Measurements from ENCODE around the gene CACNA2D1.

The CACNA2D1 gene

DNA sequence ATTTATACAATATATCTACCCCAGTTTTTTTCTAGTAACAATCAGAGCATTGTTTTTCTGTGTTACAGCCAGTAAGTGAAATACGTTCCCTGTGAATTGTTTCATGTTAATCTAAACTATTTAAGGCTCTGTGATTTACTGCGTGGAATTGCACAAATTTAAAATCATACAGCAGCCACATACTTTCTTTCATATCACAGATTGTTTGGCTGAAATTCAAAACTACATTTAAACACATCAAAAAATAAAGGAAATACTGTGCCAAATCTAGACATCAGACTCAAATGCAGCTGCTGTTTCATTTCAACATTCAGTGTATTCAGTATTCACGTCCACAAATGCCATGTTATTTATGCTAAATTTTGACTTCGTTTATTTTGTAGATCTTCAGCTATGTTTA, 431.1 kb downstream of the CACNA2D1 start:
- no peaks in the 10 kb centered on the region for H3K27me3 Mint-ChIP-seq (ENCODE audit: low read depth)
- H3K4me3 Mint-ChIP-seq: no peak overlapping the region
- H3K36me3 Mint-ChIP-seq (ENCODE audit: low read depth): no peaks in the 10 kb centered on the region
- no peaks in the 10 kb centered on the region for H3K9me3 Mint-ChIP-seq
- no peak overlapping the region for H3K27ac Mint-ChIP-seq
- no peaks in the 10 kb centered on the region for H3K4me1 Mint-ChIP-seq (ENCODE audit: low read depth)

- H3K4me1 Mint-ChIP-seq (ENCODE audit: low read depth): no peaks in the 10 kb centered on the region
- H3K4me3 Mint-ChIP-seq: no peak overlapping the region
- H3K27ac Mint-ChIP-seq: no peak overlapping the region
- H3K27me3 Mint-ChIP-seq (ENCODE audit: low read depth): no peaks in the 10 kb centered on the region
- H3K36me3 Mint-ChIP-seq (ENCODE audit: low read depth): no peaks in the 10 kb centered on the region
- no peaks in the 10 kb centered on the region for H3K9me3 Mint-ChIP-seq
These were observed 433.2 kb downstream of the CACNA2D1 start for GRCh38 chr7:82010416-82010815.

GRCh38 chr7:82007315-82007714, 436.3 kb downstream of the CACNA2D1 start:
- no peaks in the 10 kb centered on the region for H3K27me3 Mint-ChIP-seq (ENCODE audit: low read depth)
- H3K27ac Mint-ChIP-seq: no peak overlapping the region
- no peaks in the 10 kb centered on the region for H3K4me1 Mint-ChIP-seq (ENCODE audit: low read depth)

GRCh38 chr7:82005056-82005455, 438.5 kb downstream of the CACNA2D1 start:
- Mint-ChIP-seq H3K4me1 (ENCODE audit: low read depth) (no peaks in the 10 kb centered on the region), H3K36me3 (ENCODE audit: low read depth) (no peaks in the 10 kb centered on the region)

More at GRCh38 chr7:82007315-82007714, 436.3 kb downstream of the CACNA2D1 start:
- H3K36me3 Mint-ChIP-seq (ENCODE audit: low read depth): no peaks in the 10 kb centered on the region
- no peak overlapping the region for H3K4me3 Mint-ChIP-seq
- no peaks in the 10 kb centered on the region for H3K9me3 Mint-ChIP-seq

GRCh38 chr7:81993186-81993585, 450.4 kb downstream of the CACNA2D1 start:
- Mint-ChIP-seq H3K4me3 (no peak overlapping the region), H3K36me3 (ENCODE audit: low read depth) (no peaks in the 10 kb centered on the region), H3K9me3 (no peaks in the 10 kb centered on the region), H3K27ac (no peak overlapping the region), H3K4me1 (ENCODE audit: low read depth) (no peaks in the 10 kb centered on the region), H3K27me3 (ENCODE audit: low read depth) (no peaks in the 10 kb centered on the region)

More at GRCh38 chr7:82005056-82005455, 438.5 kb downstream of the CACNA2D1 start:
- Mint-ChIP-seq H3K27ac (no peak overlapping the region), H3K9me3 (no peaks in the 10 kb centered on the region), H3K4me3 (no peak overlapping the region), H3K27me3 (ENCODE audit: low read depth) (no peaks in the 10 kb centered on the region)

DNA sequence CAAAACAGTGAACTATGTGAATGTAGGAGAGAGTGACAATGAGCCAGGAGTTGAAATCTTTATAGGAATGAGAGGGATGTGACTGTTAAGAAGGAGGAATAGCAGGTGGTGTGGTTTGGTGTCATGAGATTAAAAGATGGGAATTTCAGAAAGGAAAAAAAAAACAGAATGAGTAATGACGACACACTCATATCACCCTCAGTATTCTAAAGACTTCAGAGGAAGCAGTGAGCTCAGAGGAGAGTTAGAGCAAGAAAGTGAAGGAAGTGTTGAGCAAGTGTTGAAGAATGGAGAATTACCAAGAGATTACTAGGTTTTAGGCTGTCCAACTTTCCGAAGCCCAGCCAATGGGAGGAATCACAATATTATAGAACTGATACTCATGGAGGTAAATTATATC, 453.2 kb downstream of the CACNA2D1 start:
- no peaks in the 10 kb centered on the region for H3K36me3 Mint-ChIP-seq (ENCODE audit: low read depth)
- no peaks in the 10 kb centered on the region for H3K27me3 Mint-ChIP-seq (ENCODE audit: low read depth)
- no peaks in the 10 kb centered on the region for H3K4me1 Mint-ChIP-seq (ENCODE audit: low read depth)
- H3K4me3 Mint-ChIP-seq: no peak overlapping the region
- no peak overlapping the region for H3K27ac Mint-ChIP-seq
- no peaks in the 10 kb centered on the region for H3K9me3 Mint-ChIP-seq

DNA sequence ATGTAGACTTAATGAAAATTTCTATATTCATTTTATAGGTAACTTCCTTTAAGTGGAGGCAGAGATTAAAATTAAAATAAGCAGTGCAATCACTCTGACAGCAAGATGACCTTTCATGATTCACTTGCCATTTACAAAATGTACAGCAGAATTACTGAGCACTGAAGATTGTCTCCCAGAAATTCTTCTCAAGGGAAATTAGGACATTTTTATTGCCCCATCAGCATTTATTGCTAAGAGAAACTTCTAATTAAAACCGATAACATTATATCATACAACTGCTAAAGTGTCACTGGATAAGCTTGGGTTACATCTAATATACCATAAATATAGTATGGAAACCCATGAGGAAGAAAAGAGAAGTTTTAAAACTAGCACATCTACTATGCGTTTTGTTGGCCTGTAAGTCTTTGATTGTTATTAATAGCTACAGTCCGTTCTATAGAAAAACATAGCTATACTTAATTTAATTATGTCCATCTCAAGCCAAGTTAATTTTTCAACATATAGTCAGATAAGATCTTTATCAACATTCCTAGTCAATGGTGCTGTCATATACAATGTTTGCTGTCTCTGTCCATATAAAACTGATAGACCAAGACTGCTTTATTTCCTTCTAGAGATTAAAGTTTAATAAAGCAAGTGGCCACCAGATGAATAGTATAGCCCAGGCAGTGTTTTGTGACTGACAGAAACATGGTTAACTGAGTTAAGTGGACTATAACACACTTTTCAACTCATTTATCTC, 456.7 kb downstream of the CACNA2D1 start:
- Mint-ChIP-seq H3K4me3 (no peak overlapping the region), H3K4me1 (ENCODE audit: low read depth) (no peaks in the 10 kb centered on the region), H3K9me3 (no peaks in the 10 kb centered on the region), H3K27ac (no peak overlapping the region), H3K36me3 (ENCODE audit: low read depth) (no peaks in the 10 kb centered on the region), H3K27me3 (ENCODE audit: low read depth) (no peaks in the 10 kb centered on the region)

- H3K4me1 Mint-ChIP-seq (ENCODE audit: low read depth): no peaks in the 10 kb centered on the region
- H3K9me3 Mint-ChIP-seq: no peaks in the 10 kb centered on the region
- no peak overlapping the region for H3K4me3 Mint-ChIP-seq
- H3K36me3 Mint-ChIP-seq (ENCODE audit: low read depth): no peaks in the 10 kb centered on the region
- no peak overlapping the region for H3K27ac Mint-ChIP-seq
- no peaks in the 10 kb centered on the region for H3K27me3 Mint-ChIP-seq (ENCODE audit: low read depth)
These were observed 460.2 kb downstream of the CACNA2D1 start for GRCh38 chr7:81983406-81983805.

- Mint-ChIP-seq H3K4me3 (no peak overlapping the region), H3K36me3 (ENCODE audit: low read depth) (no peaks in the 10 kb centered on the region), H3K4me1 (ENCODE audit: low read depth) (peaks cover 2% of the 10 kb centered on the region), H3K9me3 (no peaks in the 10 kb centered on the region), H3K27me3 (ENCODE audit: low read depth) (no peaks in the 10 kb centered on the region), H3K27ac (no peak overlapping the region)
These were observed 470.5 kb downstream of the CACNA2D1 start for GRCh38 chr7:81973117-81973516.

DNA sequence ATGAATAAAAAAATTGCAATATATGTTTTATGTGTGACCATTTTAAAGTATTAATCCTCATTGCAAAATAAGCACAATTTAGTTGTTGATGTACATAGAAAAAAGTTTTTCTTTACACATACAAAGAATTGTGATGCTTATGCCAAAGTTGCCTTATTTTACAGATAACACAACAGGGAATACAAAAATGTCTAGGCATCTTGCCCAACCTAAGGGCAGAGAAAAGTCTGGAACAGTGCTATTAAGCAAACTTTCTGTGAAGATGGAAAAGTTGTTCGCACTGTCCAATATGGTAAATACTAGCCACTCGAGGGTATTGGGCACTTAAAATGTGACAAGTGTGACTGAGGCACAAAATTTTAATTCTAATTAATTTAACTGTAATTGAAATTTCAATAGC, 483.6 kb downstream of the CACNA2D1 start:
- Mint-ChIP-seq H3K4me1 (ENCODE audit: low read depth) (no peaks in the 10 kb centered on the region), H3K4me3 (no peak overlapping the region), H3K36me3 (ENCODE audit: low read depth) (no peaks in the 10 kb centered on the region), H3K27ac (no peak overlapping the region), H3K27me3 (ENCODE audit: low read depth) (no peaks in the 10 kb centered on the region), H3K9me3 (no peaks in the 10 kb centered on the region)

DNA sequence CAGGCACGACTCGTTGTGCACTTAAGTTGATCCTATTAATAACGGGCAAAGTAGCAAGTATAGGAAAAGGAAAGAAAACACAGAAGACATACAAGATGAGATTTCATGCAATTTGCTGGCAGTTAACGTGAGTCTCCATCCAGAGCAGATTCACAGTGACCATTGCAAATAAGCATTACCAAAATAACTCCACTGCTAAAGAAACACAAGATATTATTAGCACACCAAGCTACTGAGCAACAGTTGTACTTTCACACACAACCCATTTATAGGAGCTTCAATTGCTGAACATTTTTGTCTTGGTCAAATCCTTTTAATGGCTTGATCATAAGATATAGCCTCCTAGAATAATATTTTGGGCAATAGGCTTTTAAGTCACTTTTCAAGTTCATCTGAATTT, 486.1 kb downstream of the CACNA2D1 start:
- Mint-ChIP-seq H3K27me3 (ENCODE audit: low read depth) (no peaks in the 10 kb centered on the region), H3K9me3 (no peaks in the 10 kb centered on the region), H3K27ac (no peak overlapping the region), H3K36me3 (ENCODE audit: low read depth) (no peaks in the 10 kb centered on the region), H3K4me1 (ENCODE audit: low read depth) (no peaks in the 10 kb centered on the region), H3K4me3 (no peak overlapping the region)

DNA sequence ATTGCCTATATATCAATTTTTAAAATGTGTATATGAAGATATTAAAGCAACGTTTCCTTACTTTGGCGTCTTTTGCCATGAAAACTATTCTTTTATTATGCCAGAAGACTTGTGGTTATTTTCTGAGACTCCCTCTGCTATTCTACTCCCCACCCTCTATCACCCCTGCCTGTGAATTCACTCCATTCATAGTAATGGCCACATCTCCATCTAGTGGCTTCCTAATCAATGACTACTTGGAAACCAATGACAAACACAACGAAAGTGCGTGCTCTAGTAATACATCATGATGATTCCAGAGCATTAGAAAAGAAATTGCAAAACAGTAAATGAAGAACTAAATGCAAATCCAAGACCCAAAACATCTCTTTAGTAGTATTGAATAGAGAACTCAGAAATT, 487.1 kb downstream of the CACNA2D1 start:
- H3K9me3 Mint-ChIP-seq: peaks cover 1% of the 10 kb centered on the region
- no peak overlapping the region for H3K27ac Mint-ChIP-seq
- H3K27me3 Mint-ChIP-seq (ENCODE audit: low read depth): no peaks in the 10 kb centered on the region
- H3K4me1 Mint-ChIP-seq (ENCODE audit: low read depth): no peaks in the 10 kb centered on the region
- H3K4me3 Mint-ChIP-seq: no peak overlapping the region
- H3K36me3 Mint-ChIP-seq (ENCODE audit: low read depth): no peaks in the 10 kb centered on the region

- H3K4me1 Mint-ChIP-seq (ENCODE audit: low read depth): no peaks in the 10 kb centered on the region
- H3K9me3 Mint-ChIP-seq: peaks cover 3% of the 10 kb centered on the region
- H3K27me3 Mint-ChIP-seq (ENCODE audit: low read depth): no peaks in the 10 kb centered on the region
- H3K36me3 Mint-ChIP-seq (ENCODE audit: low read depth): no peaks in the 10 kb centered on the region
- H3K27ac Mint-ChIP-seq: no peak overlapping the region
- no peak overlapping the region for H3K4me3 Mint-ChIP-seq
These were observed 494.3 kb downstream of the CACNA2D1 start for GRCh38 chr7:81949306-81949705.

GRCh38 chr7:81944058-81944457, 499.5 kb downstream of the CACNA2D1 start:
- no peak overlapping the region for H3K4me3 Mint-ChIP-seq
- H3K27me3 Mint-ChIP-seq (ENCODE audit: low read depth): no peaks in the 10 kb centered on the region
- H3K27ac Mint-ChIP-seq: no peak overlapping the region
- no peaks in the 10 kb centered on the region for H3K9me3 Mint-ChIP-seq
- no peaks in the 10 kb centered on the region for H3K4me1 Mint-ChIP-seq (ENCODE audit: low read depth)
- H3K36me3 Mint-ChIP-seq (ENCODE audit: low read depth): no peaks in the 10 kb centered on the region

GRCh38 chr7:81937091-81937490, 506.5 kb downstream of the CACNA2D1 start:
- no peak overlapping the region for H3K4me3 Mint-ChIP-seq
- no peaks in the 10 kb centered on the region for H3K9me3 Mint-ChIP-seq
- no peaks in the 10 kb centered on the region for H3K36me3 Mint-ChIP-seq (ENCODE audit: low read depth)
- no peaks in the 10 kb centered on the region for H3K4me1 Mint-ChIP-seq (ENCODE audit: low read depth)
- no peaks in the 10 kb centered on the region for H3K27me3 Mint-ChIP-seq (ENCODE audit: low read depth)
- H3K27ac Mint-ChIP-seq: no peak overlapping the region
